ENCODE data around the gene PRKCA. TPM values are rescaled to one million over a fixed set of nuclear protein-coding genes. Genes with fewer than 3 reads are reported as not detected.

Gene PRKCA
- total RNA-seq, 1 experiment from 2014 or later = 36.1 TPM

DNA sequence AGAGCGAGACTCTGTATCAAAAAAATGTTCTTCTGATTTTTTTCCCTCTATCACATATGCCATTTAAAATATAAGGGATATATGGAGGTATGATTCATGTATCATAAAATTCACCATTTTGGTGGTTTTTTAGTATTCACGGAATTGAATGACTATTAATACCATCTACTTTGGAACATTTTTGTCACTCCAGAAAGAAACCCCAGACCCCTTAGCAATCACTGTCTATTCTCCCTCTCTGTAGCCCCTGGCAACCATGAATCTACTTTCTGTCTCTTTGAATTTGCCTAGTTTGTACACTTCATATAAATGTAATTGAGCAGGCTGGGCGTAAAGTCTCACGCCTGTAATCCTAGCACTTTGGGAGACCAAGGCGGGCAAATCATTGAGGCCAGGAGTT lies 75.9 kb downstream of the PRKCA start:
- Histone ChIP-seq H3K27ac (no peak overlapping the region), H3K36me3 (no peaks in the 10 kb centered on the region), H3K4me1 (replicated peaks) (no peaks in the 10 kb centered on the region), H3K9me3 (replicated peaks) (no peaks in the 10 kb centered on the region), H3K27me3 (replicated peaks) (no peaks in the 10 kb centered on the region), H3K4me3 (no peak overlapping the region)
- DNase-seq (ENCODE audit: low read depth in 1 of 2, low spot score in 2 of 2) = no peak

DNA sequence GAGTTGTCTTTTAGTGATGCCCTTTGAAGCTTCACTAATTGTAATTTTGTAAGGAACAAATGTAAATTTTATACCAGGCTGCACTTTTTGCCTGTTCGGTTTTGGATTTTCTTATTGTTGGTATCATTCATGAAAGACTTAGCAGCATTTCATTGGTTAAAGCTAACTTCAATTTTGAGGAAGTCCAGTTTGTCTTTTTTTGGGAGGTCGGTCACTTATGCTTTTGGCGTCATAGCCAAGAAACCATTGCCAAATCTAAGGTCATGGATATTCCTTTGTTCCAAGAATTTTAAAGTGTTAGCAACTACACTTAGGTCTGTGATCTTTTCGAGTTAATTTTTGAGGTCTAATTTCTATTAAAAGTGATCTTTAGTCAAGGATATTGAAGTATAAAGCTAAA lies 77.1 kb downstream of the PRKCA start:
- Histone ChIP-seq H3K4me3 (no peak overlapping the region), H3K36me3 (no peaks in the 10 kb centered on the region), H3K27me3 (replicated peaks) (no peaks in the 10 kb centered on the region), H3K4me1 (replicated peaks) (no peaks in the 10 kb centered on the region), H3K9me3 (replicated peaks) (no peaks in the 10 kb centered on the region), H3K27ac (no peak overlapping the region)
- DNase-seq (ENCODE audit: low read depth in 1 of 2, low spot score in 2 of 2) = no peak

DNA sequence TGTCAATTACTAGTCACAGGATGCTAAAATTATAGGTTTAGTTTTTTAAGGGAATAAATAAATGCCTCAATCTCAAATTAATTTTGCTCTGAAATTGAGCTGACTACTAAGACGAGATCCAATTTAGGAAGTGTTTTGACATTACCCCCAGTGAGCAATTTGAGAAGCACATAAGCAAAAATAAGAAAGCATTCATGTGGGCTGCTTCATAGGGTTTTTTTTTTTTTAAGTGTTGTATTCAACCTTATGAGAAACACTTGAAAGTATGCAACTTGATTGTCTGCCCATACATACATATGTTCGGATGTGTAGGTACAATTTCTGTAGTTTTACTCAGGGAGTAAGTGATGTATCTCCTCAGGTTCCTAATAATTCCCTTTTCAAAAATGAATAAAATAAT lies 77.6 kb downstream of the PRKCA start:
- Histone ChIP-seq H3K4me3 (no peak overlapping the region), H3K27me3 (replicated peaks) (no peaks in the 10 kb centered on the region), H3K9me3 (replicated peaks) (no peaks in the 10 kb centered on the region), H3K27ac (no peak overlapping the region), H3K4me1 (replicated peaks) (no peaks in the 10 kb centered on the region), H3K36me3 (no peaks in the 10 kb centered on the region)
- no peak for DNase-seq (ENCODE audit: low read depth in 1 of 2, low spot score in 2 of 2)

DNA sequence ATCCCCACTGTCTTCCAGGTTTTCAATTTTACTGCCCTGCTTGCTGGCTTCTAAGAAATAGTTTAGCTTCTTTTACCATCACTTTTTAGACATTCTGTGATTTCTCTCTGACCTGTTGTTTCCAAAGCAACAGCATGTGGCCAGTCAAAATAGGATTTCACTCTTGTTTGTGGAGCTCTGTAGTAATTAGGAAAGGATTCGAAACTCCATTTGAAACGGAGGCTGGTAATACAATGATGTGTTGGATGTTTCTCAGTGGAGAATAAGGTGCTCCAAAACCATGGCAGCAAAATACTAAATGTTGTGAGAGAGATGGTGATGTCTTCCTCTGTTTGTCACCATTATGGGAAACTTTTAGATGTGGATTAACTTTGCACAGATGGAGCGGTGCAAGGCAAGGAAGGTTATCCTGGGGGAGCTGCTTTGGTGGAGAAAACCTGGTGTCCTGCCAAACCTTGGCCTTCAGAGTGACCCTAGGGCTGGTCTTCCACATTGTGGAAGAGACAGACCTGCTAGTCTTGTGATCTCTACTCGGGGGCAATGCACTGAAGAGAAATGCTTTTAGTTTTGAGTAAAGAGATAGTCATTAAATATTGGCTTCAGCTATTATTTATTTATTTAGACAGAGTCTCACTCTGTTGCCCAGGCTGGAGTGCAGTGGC lies 79.4 kb downstream of the PRKCA start:
- H3K36me3 ChIP-seq = no peaks in the 10 kb centered on the region
- no peak overlapping the region for H3K27ac ChIP-seq
- H3K4me1 ChIP-seq (replicated peaks) = no peaks in the 10 kb centered on the region
- H3K4me3 ChIP-seq = no peak overlapping the region
- no peaks in the 10 kb centered on the region for H3K9me3 ChIP-seq (replicated peaks)
- DNase-seq (ENCODE audit: low read depth in 1 of 2, low spot score in 2 of 2) = no peak
- no peaks in the 10 kb centered on the region for H3K27me3 ChIP-seq (replicated peaks)

DNA sequence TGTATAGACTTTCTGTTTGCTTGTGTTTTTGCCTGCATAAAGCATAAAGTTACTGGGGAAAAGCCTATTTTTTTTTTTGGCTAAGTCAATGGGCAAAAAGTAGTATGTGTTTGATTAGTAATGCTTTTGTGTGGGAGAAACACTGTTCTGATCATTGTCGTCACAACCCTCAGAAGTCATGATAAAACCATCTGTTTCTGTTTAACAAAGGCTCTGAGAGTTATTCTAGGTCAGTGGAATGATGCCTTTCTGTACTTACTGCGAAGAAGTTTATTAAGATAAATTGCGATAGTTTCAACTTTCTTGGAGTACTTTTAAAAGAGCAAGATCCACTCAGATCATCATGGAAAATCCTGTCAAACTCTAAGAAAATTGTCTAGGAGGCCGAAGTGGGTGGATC lies 80.9 kb downstream of the PRKCA start:
- no peak overlapping the region for H3K27ac ChIP-seq
- no peak for DNase-seq (ENCODE audit: low read depth in 1 of 2, low spot score in 2 of 2)
- H3K4me3 ChIP-seq = no peak overlapping the region
- no peaks in the 10 kb centered on the region for H3K4me1 ChIP-seq (replicated peaks)
- H3K9me3 ChIP-seq (replicated peaks) = no peaks in the 10 kb centered on the region
- H3K27me3 ChIP-seq (replicated peaks) = no peaks in the 10 kb centered on the region
- peaks cover 1% of the 10 kb centered on the region; the same call in 1 of the 2 replicates for H3K36me3 ChIP-seq

DNA sequence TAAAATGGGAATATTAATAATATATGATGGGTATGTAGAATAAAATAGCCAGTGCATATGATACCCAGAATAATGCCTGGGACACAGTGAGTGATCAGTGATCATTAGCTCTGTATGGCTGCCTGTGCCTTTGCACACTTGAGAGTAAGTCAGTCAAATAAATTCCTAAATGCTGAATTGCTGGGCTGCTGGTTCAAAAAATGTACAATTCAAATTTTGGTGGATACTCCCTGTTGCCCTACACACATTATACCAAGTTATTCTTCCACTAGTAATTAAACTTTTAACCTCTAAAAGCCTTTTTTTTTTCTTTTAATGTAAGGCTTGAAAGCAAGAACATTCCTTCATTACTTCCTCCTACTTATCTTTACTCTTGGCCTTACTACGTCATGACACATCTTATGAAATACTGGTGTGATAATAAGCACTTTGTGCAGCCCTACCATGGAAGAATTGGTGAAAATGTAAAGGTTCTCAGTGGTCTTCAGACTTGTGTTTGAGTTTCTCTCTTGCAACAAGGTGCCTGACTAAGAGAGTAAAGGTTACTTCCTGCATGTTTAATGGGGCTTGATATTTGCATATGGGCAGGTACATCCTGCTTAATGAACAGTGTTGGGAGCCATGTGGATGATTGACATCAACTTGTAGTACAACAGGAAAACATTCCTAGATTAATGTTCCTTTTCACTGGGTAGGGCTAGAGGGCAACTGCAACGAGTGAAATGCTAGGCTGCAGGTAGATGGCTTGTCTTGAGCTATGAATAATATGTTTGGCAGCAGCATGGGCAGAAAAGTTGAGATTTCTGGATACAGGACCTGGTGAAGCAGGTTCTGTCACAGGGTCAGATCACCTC lies 84.3 kb downstream of the PRKCA start:
- H3K9me3 ChIP-seq (replicated peaks) = no peaks in the 10 kb centered on the region
- no peak for DNase-seq (ENCODE audit: low read depth in 1 of 2, low spot score in 2 of 2)

DNA sequence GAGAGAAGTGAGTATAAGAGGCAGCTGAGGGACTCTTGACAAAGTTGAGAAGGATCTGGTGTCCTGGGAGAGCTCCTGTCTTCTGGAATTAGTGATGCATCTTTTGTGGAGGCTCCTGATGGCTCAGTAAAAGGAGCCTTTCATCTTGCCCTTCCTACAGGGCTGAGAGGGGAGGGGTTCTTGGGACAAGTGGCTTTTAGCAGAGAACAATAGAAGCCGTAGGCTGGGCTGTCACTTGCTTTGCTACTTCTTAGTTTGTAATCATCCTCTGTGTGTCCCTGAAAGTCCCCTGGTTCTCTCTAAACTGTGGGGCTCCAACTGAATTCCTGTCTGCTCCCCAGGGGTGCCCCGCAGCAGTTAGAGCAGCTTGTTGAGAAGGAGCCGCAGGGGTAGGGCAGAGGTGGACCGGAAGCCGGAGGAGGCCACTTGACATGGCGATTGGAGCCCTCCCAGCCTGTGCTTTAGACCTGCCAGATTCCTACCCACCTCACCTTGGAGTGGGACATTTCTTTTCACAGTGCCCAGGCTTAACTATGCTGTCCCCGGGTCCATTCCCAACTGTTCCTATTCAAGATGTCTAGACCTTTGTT lies 85.1 kb downstream of the PRKCA start:
- no peak overlapping the region for H3K27ac ChIP-seq
- no peaks in the 10 kb centered on the region for H3K9me3 ChIP-seq (replicated peaks)
- no peaks in the 10 kb centered on the region for H3K4me1 ChIP-seq (replicated peaks)
- peaks cover 12% of the 10 kb centered on the region; the same call in 1 of the 2 replicates for H3K36me3 ChIP-seq
- H3K4me3 ChIP-seq = no peak overlapping the region
- DNase-seq (ENCODE audit: low read depth in 1 of 2, low spot score in 2 of 2) = no peak
- H3K27me3 ChIP-seq (replicated peaks) = no peaks in the 10 kb centered on the region

More for the DNA sequence above, 84.3 kb downstream of the PRKCA start:
- H3K4me1 ChIP-seq (replicated peaks) = no peaks in the 10 kb centered on the region
- peaks cover 12% of the 10 kb centered on the region; the same call in 1 of the 2 replicates for H3K36me3 ChIP-seq
- no peaks in the 10 kb centered on the region for H3K27me3 ChIP-seq (replicated peaks)
- H3K27ac ChIP-seq = no peak overlapping the region
- H3K4me3 ChIP-seq = no peak overlapping the region

DNA sequence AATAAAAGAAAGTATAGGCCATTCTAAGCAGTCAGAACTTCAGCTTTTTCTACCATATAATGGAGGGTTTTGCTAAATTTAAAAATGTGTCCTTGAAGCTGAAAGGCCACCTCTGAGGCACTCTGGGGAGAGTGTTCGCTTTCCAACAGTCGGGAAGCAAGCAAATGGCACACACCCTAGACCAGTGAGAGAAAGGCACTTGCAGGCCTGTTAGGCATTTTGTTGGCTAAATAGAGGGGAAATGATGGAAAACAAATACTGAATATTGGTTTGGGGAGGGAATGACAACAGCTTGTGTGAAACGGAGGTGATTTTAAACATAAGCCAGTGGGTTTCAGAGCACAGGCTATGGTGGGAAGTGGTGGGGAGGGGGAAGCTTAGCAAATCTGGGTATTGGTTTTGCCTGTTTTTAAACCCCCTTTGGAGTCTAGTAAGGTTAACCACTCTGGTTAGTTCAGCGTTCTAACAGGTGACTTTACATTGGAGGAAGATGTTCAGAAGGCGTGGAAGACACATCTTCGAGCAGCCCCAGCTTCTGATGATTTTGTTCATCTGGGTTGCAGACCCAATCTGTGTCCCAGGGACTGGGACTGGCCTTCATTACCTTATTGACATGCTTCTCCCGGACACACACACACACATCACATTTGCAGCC lies 90.5 kb downstream of the PRKCA start:
- H3K27me3 ChIP-seq (replicated peaks) = no peaks in the 10 kb centered on the region
- H3K4me3 ChIP-seq = no peak overlapping the region
- DNase-seq (ENCODE audit: low read depth in 1 of 2, low spot score in 2 of 2) = no peak
- H3K4me1 ChIP-seq (replicated peaks) = no peaks in the 10 kb centered on the region
- no peak overlapping the region for H3K27ac ChIP-seq
- no peaks in the 10 kb centered on the region for H3K9me3 ChIP-seq (replicated peaks)
- H3K36me3 ChIP-seq = peaks cover 12% of the 10 kb centered on the region

DNA sequence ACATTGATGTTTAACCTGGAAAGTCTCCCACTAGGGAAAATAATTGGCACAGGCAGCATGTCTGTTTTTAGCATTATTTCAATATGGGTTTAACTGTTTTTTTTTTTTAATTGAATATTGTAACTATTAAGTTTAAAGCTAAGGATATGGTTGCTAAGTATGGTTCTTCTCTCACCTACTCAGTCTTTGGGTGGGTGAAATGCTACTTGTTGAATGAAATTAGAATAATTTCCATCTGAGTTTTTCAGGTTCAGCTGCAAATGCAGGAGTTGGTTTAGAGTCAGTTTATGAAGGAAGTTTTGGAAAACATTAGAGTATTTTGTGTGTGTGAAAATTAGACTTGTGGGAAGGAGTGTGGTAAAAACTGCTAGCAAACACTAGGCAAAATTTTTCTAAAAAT lies 93.5 kb downstream of the PRKCA start:
- DNase-seq (ENCODE audit: low read depth in 1 of 2, low spot score in 2 of 2) = no peak
- H3K4me1 ChIP-seq (replicated peaks) = no peaks in the 10 kb centered on the region
- no peak overlapping the region for H3K27ac ChIP-seq
- no peaks in the 10 kb centered on the region for H3K9me3 ChIP-seq (replicated peaks)
- H3K27me3 ChIP-seq (replicated peaks) = no peaks in the 10 kb centered on the region
- peaks cover 3% of the 10 kb centered on the region; the same call in 1 of the 2 replicates for H3K36me3 ChIP-seq
- H3K4me3 ChIP-seq = no peak overlapping the region

DNA sequence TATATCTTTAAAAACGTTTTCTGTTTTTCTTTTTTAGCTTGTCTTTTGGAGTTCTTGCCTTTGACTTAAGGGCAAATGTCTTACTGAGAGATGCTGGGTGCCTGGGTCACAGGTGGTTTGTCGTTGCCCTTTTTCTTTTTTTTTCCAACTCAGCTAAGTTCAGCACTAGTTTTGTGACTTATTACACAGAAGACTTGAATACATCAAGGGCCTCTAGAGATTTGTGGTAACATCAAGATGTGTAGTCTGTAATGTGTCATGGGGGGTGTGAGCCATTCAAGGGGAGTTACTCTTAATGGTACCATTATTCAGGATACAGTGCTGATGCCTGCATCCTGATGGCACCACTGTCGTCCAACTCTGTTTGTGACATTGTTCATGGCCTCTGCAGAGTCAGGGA lies 95.1 kb downstream of the PRKCA start:
- Histone ChIP-seq H3K27ac (no peak overlapping the region), H3K4me3 (no peak overlapping the region), H3K4me1 (replicated peaks) (no peaks in the 10 kb centered on the region), H3K9me3 (replicated peaks) (no peaks in the 10 kb centered on the region), H3K36me3 (peaks cover 3% of the 10 kb centered on the region; the same call in 1 of the 2 replicates), H3K27me3 (replicated peaks) (no peaks in the 10 kb centered on the region)
- DNase-seq (ENCODE audit: low read depth in 1 of 2, low spot score in 2 of 2) = no peak

DNA sequence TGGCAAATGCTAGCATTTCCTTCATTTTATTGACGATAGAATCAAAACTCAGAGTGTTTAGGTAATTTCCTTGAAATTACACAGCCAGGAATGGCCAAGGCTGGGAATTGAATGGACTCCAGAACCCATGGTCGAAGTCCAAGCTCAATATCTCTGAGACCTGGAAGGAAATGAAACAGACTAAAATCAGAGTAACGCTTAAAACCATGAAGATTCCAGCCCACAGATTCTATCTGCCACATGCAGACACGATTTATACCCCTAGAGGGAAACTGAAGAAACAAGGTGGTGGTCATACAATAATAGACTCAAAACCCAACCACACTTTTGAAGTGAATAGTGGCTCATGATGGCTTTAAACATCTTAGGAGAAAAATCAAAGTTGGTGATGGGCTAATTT lies 95.6 kb downstream of the PRKCA start:
- no peak overlapping the region for H3K4me3 ChIP-seq
- DNase-seq (ENCODE audit: low read depth in 1 of 2, low spot score in 2 of 2) = no peak
- no peaks in the 10 kb centered on the region for H3K4me1 ChIP-seq (replicated peaks)
- peaks cover 3% of the 10 kb centered on the region; the same call in 1 of the 2 replicates for H3K36me3 ChIP-seq
- H3K9me3 ChIP-seq (replicated peaks) = no peaks in the 10 kb centered on the region
- no peaks in the 10 kb centered on the region for H3K27me3 ChIP-seq (replicated peaks)
- H3K27ac ChIP-seq = no peak overlapping the region

DNA sequence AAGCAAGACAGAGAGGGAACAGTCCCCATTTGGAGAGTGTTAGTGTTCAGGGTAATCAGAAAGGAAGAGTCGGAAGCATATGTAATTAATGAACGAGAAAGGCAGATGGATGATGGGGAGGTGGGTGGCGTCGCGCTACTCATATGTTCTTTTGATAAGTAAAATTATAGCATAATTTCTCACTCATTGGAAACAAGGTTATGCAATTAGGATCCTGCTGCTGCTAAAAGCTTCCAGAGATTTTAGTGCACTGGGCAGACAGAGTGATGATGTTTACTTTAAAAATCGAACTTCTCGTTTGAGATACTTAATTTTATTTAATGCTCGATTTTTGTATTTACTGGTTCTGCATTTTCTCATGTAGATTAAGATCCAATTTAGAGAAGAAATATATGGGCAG lies 96.2 kb downstream of the PRKCA start:
- Histone ChIP-seq H3K27me3 (replicated peaks) (no peaks in the 10 kb centered on the region), H3K27ac (no peak overlapping the region), H3K4me1 (replicated peaks) (no peaks in the 10 kb centered on the region), H3K4me3 (no peak overlapping the region), H3K9me3 (replicated peaks) (no peaks in the 10 kb centered on the region), H3K36me3 (peaks cover 3% of the 10 kb centered on the region; the same call in 1 of the 2 replicates)
- no peak for DNase-seq (ENCODE audit: low read depth in 1 of 2, low spot score in 2 of 2)

DNA sequence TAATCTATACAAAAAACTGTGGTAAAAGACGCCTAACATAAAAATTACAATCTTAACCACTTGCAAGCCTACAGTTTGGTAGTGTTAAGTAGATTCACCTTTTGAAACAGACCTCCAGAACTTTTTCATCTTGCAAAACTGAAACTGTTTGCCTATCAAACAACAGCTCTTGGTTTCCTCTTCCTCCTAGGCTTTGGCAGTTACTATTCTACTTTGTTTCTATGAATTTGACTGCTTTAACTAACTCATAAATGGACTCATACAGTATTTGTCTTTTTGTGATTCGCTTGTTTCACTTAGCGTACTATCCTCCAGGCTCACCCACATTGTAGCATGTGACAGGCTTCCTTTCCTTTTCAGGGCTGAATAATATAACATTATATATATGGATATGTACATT lies 97.0 kb downstream of the PRKCA start:
- H3K27ac ChIP-seq = no peak overlapping the region

More for the DNA sequence above, 97.0 kb downstream of the PRKCA start:
- H3K27me3 ChIP-seq (replicated peaks) = no peaks in the 10 kb centered on the region
- H3K4me1 ChIP-seq (replicated peaks) = no peaks in the 10 kb centered on the region
- H3K36me3 ChIP-seq = 0 out of 2 replicates have a peak, but pooled peaks cover 3% of the 10 kb centered on the region
- H3K4me3 ChIP-seq = no peak overlapping the region
- no peaks in the 10 kb centered on the region for H3K9me3 ChIP-seq (replicated peaks)
- DNase-seq (ENCODE audit: low read depth in 1 of 2, low spot score in 2 of 2) = no peak

All from SJSA1 (cell line).